Glutamatergic neuron (in vitro differentiated cells): ENCODE results near the gene APOC3. TPM values are rescaled to one million over a fixed set of nuclear protein-coding genes. Genes with fewer than 3 reads are reported as not detected.

Experiments used
- DNase-seq: peaks from one replicate; pipeline ENCODE4 v3.0.0; 2022
- H3K27ac Mint-ChIP-seq: one replicate; pipeline ENCODE4 v1.8.0; 2020; ENCODE audit warnings: mild to moderate bottlenecking, mixed read lengths, inconsistent platforms; ENCODE audit not compliant: unreplicated experiment
- H3K27me3 Mint-ChIP-seq: one replicate; pipeline ENCODE4 v1.8.0; 2020; ENCODE audit warnings: mild to moderate bottlenecking, moderate library complexity, mixed read lengths, inconsistent platforms; ENCODE audit not compliant: unreplicated experiment
- H3K36me3 Mint-ChIP-seq: one replicate; pipeline ENCODE4 v1.8.0; 2020; ENCODE audit warnings: mild to moderate bottlenecking, mixed read lengths, inconsistent platforms; ENCODE audit not compliant: unreplicated experiment
- H3K4me1 Mint-ChIP-seq: one replicate; pipeline ENCODE4 v1.8.0; 2020; ENCODE audit warnings: mild to moderate bottlenecking, low read depth, mixed read lengths, inconsistent platforms; ENCODE audit not compliant: unreplicated experiment
- H3K4me3 Mint-ChIP-seq: one replicate; pipeline ENCODE4 v1.8.0; 2020; ENCODE audit warnings: mild to moderate bottlenecking, mixed read lengths, inconsistent platforms; ENCODE audit not compliant: unreplicated experiment
- H3K9me3 Mint-ChIP-seq: one replicate; pipeline ENCODE4 v1.8.0; 2020; ENCODE audit warnings: mild to moderate bottlenecking, moderate library complexity, mixed read lengths, inconsistent platforms; ENCODE audit not compliant: unreplicated experiment
- CTCF ChIP-seq: fragments of 200-600 bp; sonication (generic); IDR thresholded peaks from one replicate; pipeline ENCODE4 v1.5.0; 2021; ENCODE audit not compliant: partially characterized antibody, unreplicated experiment
- total RNA-seq: library from RNA; stranded (reverse); fragmentation: NEBNext Ultra II Directional; extraction: Animal tissue kit (Norgen Biotek cat#: 25700); gene quantifications from one replicate; pipeline ENCODE4 v1.2.1, GENCODE V29; 2021; ENCODE audit not compliant: unreplicated experiment

The APOC3 gene
- total RNA-seq, 1 donor from 2014 or later = not detected

GRCh38 chr11:116828632-116829524, 829 bp upstream of the APOC3 start:
- TF ChIP-seq CTCF = no peak
- no peaks in the 10 kb centered on the region for H3K9me3 Mint-ChIP-seq
- no peak overlapping the region for H3K4me3 Mint-ChIP-seq
- DNase-seq = no peak
- no peaks in the 10 kb centered on the region for H3K27me3 Mint-ChIP-seq
- H3K4me1 Mint-ChIP-seq = no peaks in the 10 kb centered on the region
- no peaks in the 10 kb centered on the region for H3K36me3 Mint-ChIP-seq
- no peak overlapping the region for H3K27ac Mint-ChIP-seq

GRCh38 chr11:116830184-116830912, 641 bp downstream of the APOC3 start:
- no peak for TF ChIP-seq CTCF
- H3K36me3 Mint-ChIP-seq = no peaks in the 10 kb centered on the region
- no peaks in the 10 kb centered on the region for H3K9me3 Mint-ChIP-seq
- no peaks in the 10 kb centered on the region for H3K4me1 Mint-ChIP-seq
- H3K4me3 Mint-ChIP-seq = no peak overlapping the region
- peaks cover 2% of the 10 kb centered on the region for H3K27me3 Mint-ChIP-seq
- H3K27ac Mint-ChIP-seq = no peak overlapping the region
- no peak for DNase-seq

- H3K27me3 Mint-ChIP-seq = peaks cover 2% of the 10 kb centered on the region
- no peak for DNase-seq
- no peak for TF ChIP-seq CTCF
- H3K27ac Mint-ChIP-seq = no peak overlapping the region
- no peaks in the 10 kb centered on the region for H3K36me3 Mint-ChIP-seq
- H3K9me3 Mint-ChIP-seq = no peaks in the 10 kb centered on the region
- H3K4me1 Mint-ChIP-seq = no peaks in the 10 kb centered on the region
- H3K4me3 Mint-ChIP-seq = no peak overlapping the region
These were observed 2.2 kb downstream of the APOC3 start for GRCh38 chr11:116831790-116832349.

GRCh38 chr11:116832350-116833290, 2.9 kb downstream of the APOC3 start:
- no peaks in the 10 kb centered on the region for H3K4me1 Mint-ChIP-seq
- no peak for TF ChIP-seq CTCF
- peaks cover 3% of the 10 kb centered on the region for H3K27me3 Mint-ChIP-seq
- no peaks in the 10 kb centered on the region for H3K9me3 Mint-ChIP-seq
- no peaks in the 10 kb centered on the region for H3K36me3 Mint-ChIP-seq
- no peak for DNase-seq
- H3K27ac Mint-ChIP-seq = no peak overlapping the region
- no peak overlapping the region for H3K4me3 Mint-ChIP-seq
